ENCODE data around the gene STXBP4.
A peak's percentile ranks its signal among the peaks of the same experiment; 100 is the strongest.

Gene STXBP4

GRCh38 chr17:54968262-54968987 lies at the start of gene STXBP4, which contains the start of gene COX11:
Gene STXBP4, plus strand, starts transcription at chr17:54968765. Its CDS starts 17,455 bp downstream, at chr17:54986220.
Gene COX11, minus strand, starts transcription at chr17:54968654. Its CDS starts 8 bp downstream, at chr17:54968646.
- peak; percentile 91 for DNase-seq (ENCODE audit: low read depth)

- DNase-seq (ENCODE audit: low read depth), result no peak
Measured at GRCh38 chr17:54919425-54919824, 49.1 kb upstream of the STXBP4 start.

- DNase-seq (ENCODE audit: low read depth), result no peak
Measured at GRCh38 chr17:54920819-54921218, 47.7 kb upstream of the STXBP4 start.

GRCh38 chr17:54924405-54924804 lies 44.2 kb upstream of the STXBP4 start:
- no peak for DNase-seq (ENCODE audit: low read depth)

- DNase-seq (ENCODE audit: low read depth), result no peak
Measured at GRCh38 chr17:54927525-54927924, 41.0 kb upstream of the STXBP4 start.

- no peak for DNase-seq (ENCODE audit: low read depth)
Measured at GRCh38 chr17:54932711-54933110, 35.9 kb upstream of the STXBP4 start.

GRCh38 chr17:54933921-54934320 lies 34.6 kb upstream of the STXBP4 start:
- DNase-seq (ENCODE audit: low read depth), result no peak

- DNase-seq (ENCODE audit: low read depth), result no peak
Measured at GRCh38 chr17:54935471-54935870, 33.1 kb upstream of the STXBP4 start.

GRCh38 chr17:54937018-54937417 lies 31.5 kb upstream of the STXBP4 start:
- no peak for DNase-seq (ENCODE audit: low read depth)

- no peak for DNase-seq (ENCODE audit: low read depth)
Measured at GRCh38 chr17:54937426-54937825, 31.1 kb upstream of the STXBP4 start.

GRCh38 chr17:54941285-54941684 lies 27.3 kb upstream of the STXBP4 start:
- DNase-seq (ENCODE audit: low read depth), result no peak

- DNase-seq (ENCODE audit: low read depth), result no peak
Measured at GRCh38 chr17:54944796-54945195, 23.8 kb upstream of the STXBP4 start.

- DNase-seq (ENCODE audit: low read depth), result no peak
Measured at GRCh38 chr17:54945231-54945630, 23.3 kb upstream of the STXBP4 start.

- DNase-seq (ENCODE audit: low read depth), result no peak
Measured at GRCh38 chr17:54945671-54946070, 22.9 kb upstream of the STXBP4 start.

GRCh38 chr17:54947396-54947795 lies 21.2 kb upstream of the STXBP4 start:
- no peak for DNase-seq (ENCODE audit: low read depth)

- no peak for DNase-seq (ENCODE audit: low read depth)
Measured at GRCh38 chr17:54948380-54948779, 20.2 kb upstream of the STXBP4 start.

- DNase-seq (ENCODE audit: low read depth), result no peak
Measured at GRCh38 chr17:54950116-54950515, 18.4 kb upstream of the STXBP4 start.

GRCh38 chr17:54951286-54951685 lies 17.3 kb upstream of the STXBP4 start:
- no peak for DNase-seq (ENCODE audit: low read depth)

GRCh38 chr17:54956791-54957190 lies 11.8 kb upstream of the STXBP4 start:
- no peak for DNase-seq (ENCODE audit: low read depth)

GRCh38 chr17:54967621-54968261 lies 824 bp upstream of the STXBP4 start:
- DNase-seq (ENCODE audit: low read depth), result no peak

GRCh38 chr17:54968988-54969332 lies 395 bp downstream of the STXBP4 start:
- no peak for DNase-seq (ENCODE audit: low read depth)

- DNase-seq (ENCODE audit: low read depth), result no peak
Measured at GRCh38 chr17:54969658-54970572, 1.4 kb downstream of the STXBP4 start.

- DNase-seq (ENCODE audit: low read depth), result no peak
Measured at GRCh38 chr17:54971147-54971546, 2.6 kb downstream of the STXBP4 start.
